Prostate gland (tissue), 2 donors: ENCODE data around the gene ADGRD1. TPM values are rescaled to one million over a fixed set of nuclear protein-coding genes. Genes with fewer than 3 reads are reported as not detected.

Experiments
- DNase-seq: peaks from one replicate; pipeline ENCODE4 v3.0.0-alpha.2; 2019; ENCODE audit warnings: low spot score
- H3K27ac ChIP-seq, 2 donors: fragments of 200-600 bp; sonication (generic); 2 replicates each; pipeline ENCODE4 v1.5.1; 2017 to 2019
- H3K27me3 ChIP-seq: fragments of 200-600 bp; sonication (generic); replicated peaks from 2 replicates; pipeline ENCODE4 v1.5.1; 2019; ENCODE audit not compliant: insufficient read depth
- H3K36me3 ChIP-seq, 2 donors: fragments of 200-600 bp; sonication (generic); 1 replicate in 1 of 2; 2 replicates in 1 of 2; pipeline versions ENCODE4 v1.5.1 to v1.8.1; 2017 to 2019
- H3K4me1 ChIP-seq: fragments of 200-600 bp; sonication (generic); replicated peaks from 2 replicates; pipeline ENCODE4 v1.5.1; 2019
- H3K4me3 ChIP-seq, 2 donors: fragments of 200-600 bp; sonication (generic); 2 replicates each; pipeline ENCODE4 v1.5.1; 2017 to 2019
- H3K9me3 ChIP-seq: fragments of 200-600 bp; sonication (generic); 2 replicates; pipeline ENCODE4 v1.5.1; 2017
- CTCF ChIP-seq, 4 experiments: fragments of 200-600 bp in 2 of 4; fragments of 450-650 bp in 2 of 4; sonication (generic) in 2 of 4; IDR thresholded peaks; 1 replicate in 3 of 4; 2 replicates in 1 of 4; pipeline ENCODE4 v1.5.1; 2016 to 2019; ENCODE audit warnings: antibody characterized with exemption in 4 of 4, mild to moderate bottlenecking in 2 of 4, moderate library complexity in 2 of 4
- POLR2A ChIP-seq: fragments of 450-650 bp; IDR thresholded peaks from one replicate; pipeline ENCODE4 v1.6.1; 2016; ENCODE audit warnings: antibody characterized with exemption, mild to moderate bottlenecking
- POLR2AphosphoS5 ChIP-seq: sonication (generic); formaldehyde crosslinking; IDR thresholded peaks from one replicate; pipeline ENCODE4 v1.6.1; 2017; ENCODE audit warnings: antibody characterized with exemption
- WGBS: methylation state at CpG from one replicate; pipeline ENCODE4 v1.1.5; 2018; 5-methylcytosine and 5-hydroxymethylcytosine counted together
- intact Hi-C: fragments of 100-400 bp; cut with DNase I; formaldehyde crosslinking; loops from one replicate; pipeline ENCODE4 v1.14.2; 2022
- total RNA-seq, 2 donors: library from RNA; depleted of rRNA; stranded (reverse); fragments of >200 nt; gene quantifications; one replicate each; pipeline ENCODE4 v1.1.0, GENCODE V29; 2016

The ADGRD1 gene
- total RNA-seq, 2 donors from 2014 or later, result 4.3 to 20.9 TPM

GRCh38 chr12:131025939-131026702 is 72.4 kb downstream of the ADGRD1 start:
- 85% methylated on average over 22 of the region's 23 CpGs for WGBS
- no peak for TF ChIP-seq POLR2A
- no peak for TF ChIP-seq POLR2AphosphoS5
- no peak for TF ChIP-seq CTCF (IDR thresholded peaks at IDR 0.05)
- Histone ChIP-seq H3K36me3 (no peaks in the 10 kb centered on the region), H3K9me3 (no peaks in the 10 kb centered on the region), H3K27me3 (no peaks in the 10 kb centered on the region), H3K27ac (no peak overlapping the region), H3K4me3 (no peak overlapping the region), H3K4me1 (no peaks in the 10 kb centered on the region)
- intact Hi-C loops, result no loop called here
- no peak for DNase-seq

GRCh38 chr12:131026754-131027153 is 73.0 kb downstream of the ADGRD1 start:
- DNase-seq, result no peak
- H3K4me3 ChIP-seq, result no peak overlapping the region
- H3K27me3 ChIP-seq, result no peaks in the 10 kb centered on the region
- no peak overlapping the region for H3K27ac ChIP-seq
- TF ChIP-seq CTCF (IDR thresholded peaks at IDR 0.05) (no peak), POLR2A (no peak), POLR2AphosphoS5 (no peak)
- H3K9me3 ChIP-seq, result no peaks in the 10 kb centered on the region
- WGBS, result 90% methylated on average over 11 of the region's 11 CpGs
- H3K36me3 ChIP-seq, result no peaks in the 10 kb centered on the region
- intact Hi-C loops, result no loop called here
- H3K4me1 ChIP-seq, result no peaks in the 10 kb centered on the region

- intact Hi-C loops, result no loop called here
- Histone ChIP-seq H3K4me3 (no peak overlapping the region), H3K36me3 (no peaks in the 10 kb centered on the region), H3K4me1 (no peaks in the 10 kb centered on the region), H3K27me3 (no peaks in the 10 kb centered on the region), H3K27ac (no peak overlapping the region), H3K9me3 (no peaks in the 10 kb centered on the region)
- 81% methylated on average over 9 of the region's 9 CpGs for WGBS
- no peak for DNase-seq
- TF ChIP-seq POLR2AphosphoS5 (no peak), CTCF (IDR thresholded peaks at IDR 0.05) (no peak), POLR2A (no peak)
Observed at GRCh38 chr12:131027264-131027663, 73.6 kb downstream of the ADGRD1 start.

- Histone ChIP-seq H3K27ac (no peak overlapping the region), H3K27me3 (no peaks in the 10 kb centered on the region), H3K9me3 (no peaks in the 10 kb centered on the region), H3K36me3 (no peaks in the 10 kb centered on the region), H3K4me3 (no peak overlapping the region), H3K4me1 (no peaks in the 10 kb centered on the region)
- WGBS, result 76% methylated on average over 20 of the region's 20 CpGs
- no peak for TF ChIP-seq CTCF (IDR thresholded peaks at IDR 0.05)
- TF ChIP-seq POLR2A, result no peak
- TF ChIP-seq POLR2AphosphoS5, result no peak
- no peak for DNase-seq
- intact Hi-C loops, result no loop called here
Observed at GRCh38 chr12:131027876-131028586, 74.3 kb downstream of the ADGRD1 start.
